GM20431 (cell line): ENCODE measurements around the gene BLOC1S1.

Experiments used
- in situ Hi-C: fragments of 300-500 bp; cut with MseI, MboI; formaldehyde crosslinking; loops from one replicate; pipeline ENCODE4 v1.15.0; 2020; ENCODE audit warnings: low sequenced_read_pairs; ENCODE audit not compliant: unreplicated experiment

The BLOC1S1 gene

DNA sequence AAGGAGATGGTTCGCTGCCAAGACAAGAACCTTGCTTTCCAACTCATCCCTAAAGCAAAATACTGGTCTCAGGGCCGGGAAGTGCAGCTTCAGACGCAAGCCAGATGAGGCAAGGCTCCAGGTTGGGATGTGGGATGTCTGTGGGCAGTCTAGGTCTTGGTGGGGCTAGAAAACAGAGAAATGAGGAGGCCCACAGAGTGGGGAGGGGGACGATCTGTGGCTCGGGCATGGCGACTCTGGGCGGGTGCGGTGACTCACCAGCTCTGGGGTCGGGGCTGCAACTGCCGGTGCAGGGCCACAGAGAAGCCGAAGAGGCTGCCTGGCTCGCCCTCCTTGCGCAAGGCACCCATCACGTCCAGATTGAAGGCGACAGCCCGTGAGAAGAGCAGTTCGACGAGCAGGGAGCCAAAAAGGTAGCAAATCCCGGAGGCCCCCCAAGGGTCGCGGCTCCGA is 8.6 kb upstream of the BLOC1S1 start:
- in situ Hi-C loops: no loop called here

DNA sequence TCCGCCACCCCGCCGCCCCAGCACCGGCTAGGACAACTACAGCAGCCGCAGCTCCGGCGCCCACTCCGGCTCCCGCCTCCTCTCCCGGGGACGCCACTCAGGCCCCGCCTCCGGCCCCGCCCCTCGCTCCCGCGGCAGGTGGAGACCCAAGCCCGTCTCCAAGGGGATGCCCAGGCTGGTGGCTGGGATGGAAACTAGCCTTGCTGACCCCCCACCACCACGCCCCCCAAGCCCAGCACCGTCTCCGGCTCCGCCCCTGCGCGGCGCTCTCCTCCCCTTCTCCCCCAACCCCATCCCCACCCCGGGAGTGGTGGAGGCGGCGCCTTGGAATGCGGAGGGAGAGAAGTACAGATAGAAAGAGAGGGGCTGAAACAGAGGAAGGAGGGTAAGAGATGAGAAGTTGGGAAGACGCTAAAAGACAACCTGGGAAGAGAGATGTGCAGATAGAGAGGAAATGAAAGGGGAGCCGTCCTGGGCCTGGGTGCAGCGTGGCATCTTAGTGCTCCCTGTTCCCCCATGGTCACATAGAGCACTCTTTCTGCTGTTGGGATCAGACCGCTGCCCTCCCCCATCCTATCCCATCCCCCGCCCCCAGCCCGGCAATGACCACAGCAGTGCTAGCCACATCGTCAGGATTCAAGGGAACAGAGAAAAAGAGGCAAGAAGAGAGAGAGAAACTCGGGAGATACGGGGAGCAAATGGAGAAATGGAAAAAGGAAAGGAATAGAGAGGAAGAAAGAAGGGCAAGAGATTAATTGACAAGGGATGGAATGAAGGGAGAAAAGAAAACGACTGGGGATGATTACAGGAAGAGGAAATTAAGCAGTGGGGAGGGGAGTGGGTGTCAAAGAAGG is 7.8 kb upstream of the BLOC1S1 start, which contains the start of gene ITGA7:
Gene ITGA7, minus strand, starts transcription at position 64 of the 854 bp plus-strand sequence. CDS start 222 bp downstream, outside the sequence.
- in situ Hi-C loops: no loop called here

DNA sequence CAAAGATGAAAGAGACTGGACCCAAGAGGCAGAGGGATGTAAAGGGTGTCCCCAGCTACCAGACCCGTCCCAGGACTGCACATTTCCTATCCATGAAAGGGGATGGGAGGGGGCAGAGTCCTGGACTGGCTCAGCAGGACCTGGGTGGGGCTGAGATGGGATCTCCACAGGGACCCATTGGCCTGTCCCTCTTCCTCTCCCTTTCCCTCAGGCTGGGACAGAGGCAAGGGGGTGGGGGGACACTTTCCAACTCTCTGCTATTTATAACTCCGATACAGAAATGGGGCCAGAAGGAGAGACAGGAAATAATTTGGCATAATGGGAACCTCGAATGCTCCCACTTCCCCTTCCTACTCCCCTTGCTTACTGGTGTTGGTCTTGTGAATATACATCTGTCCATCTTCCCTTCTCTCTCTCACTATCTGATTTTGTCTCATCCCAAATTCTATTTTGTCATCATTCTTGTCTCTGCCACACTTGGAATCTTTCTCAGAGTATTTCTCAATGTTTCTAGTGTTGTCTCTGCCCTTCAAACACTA is 7.1 kb upstream of the BLOC1S1 start:
- in situ Hi-C loops: no loop called here

DNA sequence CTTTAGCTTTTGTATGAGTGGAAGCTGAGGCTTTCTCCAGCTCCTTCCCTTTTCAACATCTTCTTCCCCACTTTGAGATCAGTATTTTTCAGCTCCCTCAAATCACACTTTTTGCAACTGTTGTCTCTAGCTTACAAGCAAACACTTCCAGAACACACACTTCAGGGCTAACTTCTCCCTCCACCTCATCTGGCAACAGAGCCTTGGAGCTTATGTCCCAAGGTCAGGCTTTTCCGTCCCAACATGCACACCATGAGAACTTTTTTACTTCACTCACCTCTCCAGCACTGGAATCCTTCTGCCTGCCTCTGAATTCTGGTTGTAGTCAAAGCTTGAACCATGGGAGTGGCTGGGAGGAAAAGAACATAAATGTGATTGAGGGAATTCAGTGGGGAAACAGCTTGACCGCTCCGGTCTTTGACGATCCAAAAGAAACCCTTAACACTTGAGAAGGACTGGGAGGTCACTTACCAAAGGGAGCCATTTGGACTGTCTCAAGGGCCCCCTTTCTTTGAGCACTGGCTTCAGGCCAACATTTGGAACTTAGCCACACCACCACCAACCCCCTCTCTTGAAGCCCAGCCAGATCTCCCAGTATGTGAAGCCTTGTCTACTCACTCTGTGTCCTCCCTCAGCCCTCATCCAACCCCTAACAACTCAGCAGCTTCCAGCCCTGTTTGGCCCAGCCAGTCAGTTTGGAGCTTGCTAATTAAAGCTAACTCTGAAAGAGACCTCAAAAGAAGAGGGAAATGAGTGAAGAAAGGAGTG is 3.9 kb upstream of the BLOC1S1 start:
- in situ Hi-C loops: no loop called here

DNA sequence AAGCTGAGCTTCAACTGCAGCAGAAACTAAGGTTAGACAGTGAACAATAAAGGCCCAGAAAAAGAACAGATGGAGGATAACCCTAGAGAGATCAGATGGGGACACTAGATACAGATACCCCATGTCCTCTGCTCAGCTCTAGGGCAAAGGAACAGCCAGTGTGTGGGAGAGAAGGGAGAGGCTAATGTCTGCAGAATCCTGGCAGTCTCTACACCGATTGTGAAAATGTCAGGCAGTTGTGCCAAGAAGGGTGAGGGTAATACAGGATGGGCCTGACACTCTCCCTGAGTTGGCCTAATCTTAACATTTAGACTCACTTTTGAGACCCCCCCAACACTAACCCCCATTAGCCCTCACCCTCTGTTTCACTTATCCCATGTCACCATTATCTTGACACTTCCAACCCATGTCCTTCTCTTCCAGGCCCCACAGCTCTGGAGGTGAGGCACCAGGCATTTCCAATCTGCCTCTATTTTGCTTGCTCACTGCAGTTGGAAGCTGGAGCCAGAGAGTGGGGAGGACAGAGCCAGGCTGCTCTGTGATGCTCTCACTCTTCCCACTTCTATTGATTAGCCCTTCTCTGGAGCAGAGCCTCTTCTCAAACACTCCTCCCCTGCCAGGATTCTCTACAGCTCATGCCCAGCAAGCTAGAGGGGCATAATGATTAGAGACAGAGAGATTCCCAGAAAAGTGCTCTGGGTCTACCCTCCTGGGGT is 3.0 kb upstream of the BLOC1S1 start:
- in situ Hi-C loops: no loop called here

DNA sequence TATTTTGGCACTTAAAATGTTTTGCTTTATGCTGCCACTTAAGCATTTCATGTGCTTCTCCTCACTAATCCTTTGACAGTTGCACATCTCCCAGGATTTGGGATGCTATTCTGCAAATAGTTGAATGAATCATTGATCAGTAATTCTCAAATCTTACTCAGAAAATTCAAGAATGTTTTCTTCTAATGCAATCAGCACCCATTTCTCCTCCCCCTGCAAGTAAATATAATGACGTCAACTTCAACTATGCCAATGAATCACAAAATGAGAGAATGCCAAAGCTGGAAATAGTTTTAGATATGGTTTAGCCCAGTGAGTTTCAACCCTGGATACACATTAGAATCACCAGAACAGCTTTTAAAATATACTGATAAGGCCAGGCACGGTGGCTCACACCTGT is 2.1 kb upstream of the BLOC1S1 start:
- in situ Hi-C loops: no loop called here

DNA sequence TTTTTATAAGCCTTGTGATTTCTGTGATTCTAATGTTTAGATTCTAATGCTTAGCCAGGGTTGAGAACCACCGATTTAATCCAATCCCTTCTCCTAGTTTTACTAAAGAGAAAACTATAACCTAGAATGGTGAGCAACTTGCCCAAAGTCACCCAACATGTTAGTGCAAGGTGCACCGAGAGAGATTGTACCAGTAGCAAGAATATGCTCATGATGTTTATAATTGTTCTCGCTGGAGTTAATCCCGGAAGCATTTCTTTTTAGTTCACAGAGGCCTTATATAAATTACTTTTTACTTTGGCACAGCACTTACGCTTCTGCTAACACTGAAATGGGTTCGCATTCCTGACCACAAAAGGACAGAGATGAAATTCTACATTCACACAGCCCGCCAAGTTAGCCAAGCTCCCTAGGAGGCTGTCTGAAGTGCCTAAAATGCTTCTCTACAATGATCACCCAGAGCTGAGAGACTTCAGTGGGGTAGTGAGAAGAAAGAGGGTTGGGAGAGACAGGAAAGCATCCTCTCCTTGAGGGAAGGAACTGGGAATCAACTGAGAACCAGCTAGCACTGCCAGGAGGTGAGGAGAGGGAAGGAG is 579 bp upstream of the BLOC1S1 start:
- in situ Hi-C loops: no loop called here

DNA sequence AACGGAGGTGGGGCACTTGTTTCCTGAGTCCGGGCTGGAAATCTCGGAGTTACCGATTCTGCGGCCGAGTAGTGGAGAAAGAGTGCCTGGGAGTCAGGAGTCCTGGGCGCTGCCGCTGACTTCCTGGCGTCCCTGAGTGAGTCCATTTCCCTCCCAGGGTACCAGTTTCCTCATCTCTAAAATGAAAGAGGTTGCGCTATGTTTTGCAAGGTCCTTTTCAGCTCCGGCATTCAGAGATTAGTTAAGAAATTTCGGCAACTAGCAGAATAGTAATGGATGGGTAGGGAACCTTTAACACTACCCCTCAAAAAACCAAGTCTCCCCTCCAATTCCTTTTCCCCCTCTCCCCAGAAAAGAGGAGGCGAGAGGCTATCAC is 724 bp downstream of the BLOC1S1 start:
- in situ Hi-C loops: no loop called here

DNA sequence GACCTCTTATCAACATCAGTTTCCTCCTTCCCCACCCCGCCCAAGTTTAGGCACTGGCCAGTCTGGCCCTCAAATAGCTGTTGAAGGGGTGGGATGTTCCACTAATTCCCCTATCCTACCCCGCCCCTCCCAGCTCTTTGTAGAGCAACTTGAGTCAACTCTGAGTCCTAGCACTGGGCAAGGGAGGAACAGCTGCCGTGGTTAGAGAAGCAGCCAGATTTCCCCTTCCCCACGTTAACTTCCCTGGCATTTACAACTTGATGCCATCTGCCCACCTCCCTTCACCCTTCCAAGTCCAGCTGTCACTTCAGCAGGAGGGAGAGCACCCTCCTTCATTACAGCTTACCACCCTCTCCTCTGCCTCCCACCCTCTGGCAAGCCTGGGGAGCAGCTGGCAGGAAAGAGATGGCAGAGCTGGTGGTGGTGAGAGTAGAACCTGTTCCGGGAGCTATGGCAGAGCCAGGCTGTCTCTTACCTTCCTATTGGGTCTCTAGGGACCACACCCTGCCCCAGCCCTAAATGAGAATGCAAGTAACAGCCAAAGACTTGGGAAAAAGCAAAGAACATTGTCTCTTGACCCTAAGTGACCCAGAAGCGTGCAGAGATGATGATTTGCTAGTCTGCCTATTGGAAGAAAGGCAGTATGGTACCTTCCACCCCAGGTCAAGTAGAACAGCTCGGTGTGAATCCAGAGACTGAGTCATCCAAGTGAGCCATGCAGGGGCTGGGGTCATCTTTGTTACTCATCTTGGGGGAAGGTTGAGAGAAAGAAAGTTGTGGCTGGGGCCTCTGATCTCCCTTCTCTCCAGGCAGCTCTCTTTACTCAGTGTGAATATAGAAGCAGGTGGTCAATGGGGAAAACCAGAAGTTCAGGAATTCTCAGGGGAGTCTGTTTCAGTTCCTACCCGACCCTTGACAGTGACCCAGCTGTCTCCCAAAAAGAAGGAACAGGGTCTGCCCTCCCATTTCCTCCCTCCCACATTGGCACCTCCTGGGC is 1.5 kb downstream of the BLOC1S1 start:
- in situ Hi-C loops: no loop called here

DNA sequence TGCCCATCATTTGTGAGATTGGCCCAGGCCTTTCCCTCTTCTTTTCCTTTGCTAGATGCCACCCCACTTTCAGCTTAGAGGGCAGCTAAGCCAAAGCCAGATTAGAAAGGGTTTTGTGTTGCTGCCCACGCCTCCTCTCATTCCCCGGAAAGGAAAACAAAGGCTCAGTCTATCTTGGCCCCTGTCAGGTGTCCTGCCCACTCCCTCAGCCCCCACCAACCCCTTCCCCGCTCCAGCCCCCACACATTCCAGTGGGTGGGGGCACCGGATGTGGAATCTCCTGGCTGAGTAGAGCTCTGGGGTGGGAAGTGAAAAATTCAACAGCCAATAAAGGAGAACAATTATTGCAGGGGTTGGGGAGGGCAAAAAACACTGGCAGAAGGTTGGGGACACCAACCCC is 2.2 kb downstream of the BLOC1S1 start:
- in situ Hi-C loops: no loop called here

DNA sequence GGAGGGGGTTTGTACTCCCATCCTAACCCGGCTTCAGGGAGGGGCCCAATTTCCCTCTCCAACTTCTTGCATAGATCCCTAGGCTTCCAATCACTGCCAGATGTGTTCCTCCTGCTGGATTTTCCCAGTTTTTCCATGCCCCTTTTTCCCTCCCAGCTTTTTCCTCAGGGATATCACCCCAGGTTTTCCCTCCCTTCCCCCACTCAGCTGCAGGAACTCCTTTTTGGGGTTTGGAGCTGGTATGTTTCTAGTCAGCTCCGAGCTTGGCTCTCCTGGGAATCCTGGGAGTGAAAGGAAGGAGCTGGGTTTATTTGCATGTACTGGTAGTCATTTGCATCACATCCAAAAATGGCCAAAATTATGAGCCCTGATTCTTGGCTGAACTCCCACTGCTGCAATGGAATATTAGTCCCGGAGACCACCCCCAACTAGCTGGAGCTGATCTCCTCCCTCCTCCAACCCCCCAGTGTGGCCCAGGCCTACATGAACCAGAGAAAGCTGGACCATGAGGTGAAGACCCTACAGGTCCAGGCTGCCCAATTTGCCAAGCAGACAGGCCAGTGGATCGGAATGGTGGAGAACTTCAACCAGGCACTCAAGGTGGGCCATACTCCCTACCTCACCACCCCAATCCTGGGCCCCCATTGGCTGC is 2.9 kb downstream of the BLOC1S1 start:
- in situ Hi-C loops: no loop called here

DNA sequence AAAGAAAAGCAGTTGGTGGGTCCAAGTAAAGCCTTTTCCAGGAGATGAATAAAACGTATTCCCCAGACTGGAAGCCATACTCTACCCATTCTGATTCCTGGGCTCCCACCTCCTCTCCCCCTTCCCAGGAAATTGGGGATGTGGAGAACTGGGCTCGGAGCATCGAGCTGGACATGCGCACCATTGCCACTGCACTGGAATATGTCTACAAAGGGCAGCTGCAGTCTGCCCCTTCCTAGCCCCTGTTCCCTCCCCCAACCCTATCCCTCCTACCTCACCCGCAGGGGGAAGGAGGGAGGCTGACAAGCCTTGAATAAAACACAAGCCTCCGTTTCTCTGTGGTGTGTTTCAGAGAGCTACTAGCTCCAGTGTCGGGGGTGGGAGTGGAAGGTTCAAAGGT is 3.5 kb downstream of the BLOC1S1 start:
- in situ Hi-C loops: no loop called here

DNA sequence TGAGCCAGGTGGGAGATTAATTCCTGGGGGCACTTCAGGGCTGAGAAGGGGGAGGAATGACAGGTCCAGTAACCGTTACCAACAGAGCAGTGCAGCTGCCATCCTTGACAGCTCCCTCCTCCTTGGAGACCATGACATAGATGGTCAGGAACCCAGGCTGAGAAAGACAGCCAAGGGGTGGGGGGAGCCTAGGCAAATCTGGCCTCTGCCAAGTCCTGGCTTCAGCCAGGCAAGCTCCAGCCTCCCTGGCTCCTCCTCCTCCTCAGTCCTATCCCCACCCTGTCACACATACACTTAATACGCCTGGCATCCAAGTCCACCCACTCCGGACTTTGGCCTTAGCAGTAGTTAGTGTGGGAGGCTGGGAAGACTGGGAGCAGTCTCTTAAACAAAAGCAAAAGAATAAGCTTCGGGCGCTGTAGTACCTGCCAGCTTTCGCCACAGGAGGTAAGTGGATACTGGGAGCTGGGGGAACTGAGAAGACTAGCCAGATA is 4.3 kb downstream of the BLOC1S1 start, which contains the start of gene RDH5:
Gene RDH5, plus strand, starts transcription at position 323 of the 494 bp plus-strand sequence. CDS start 792 bp downstream, outside the sequence.
- in situ Hi-C loops: no loop called here

DNA sequence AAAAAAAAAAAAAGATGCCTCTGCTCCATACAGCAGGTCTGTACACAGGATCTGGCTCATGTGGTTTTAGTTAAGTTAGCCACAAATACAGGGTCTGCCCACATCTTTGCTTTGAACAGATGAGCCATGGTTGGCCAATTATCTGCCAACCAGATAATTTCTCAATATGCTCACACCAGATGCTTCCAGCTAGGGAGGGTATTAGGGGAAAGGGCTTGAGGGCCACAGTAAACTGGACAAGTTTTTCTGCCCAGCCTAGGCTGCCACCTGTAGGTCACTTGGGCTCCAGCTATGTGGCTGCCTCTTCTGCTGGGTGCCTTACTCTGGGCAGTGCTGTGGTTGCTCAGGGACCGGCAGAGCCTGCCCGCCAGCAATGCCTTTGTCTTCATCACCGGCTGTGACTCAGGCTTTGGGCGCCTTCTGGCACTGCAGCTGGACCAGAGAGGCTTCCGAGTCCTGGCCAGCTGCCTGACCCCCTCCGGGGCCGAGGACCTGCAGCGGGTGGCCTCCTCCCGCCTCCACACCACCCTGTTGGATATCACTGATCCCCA is 5.1 kb downstream of the BLOC1S1 start:
- in situ Hi-C loops: no loop called here

DNA sequence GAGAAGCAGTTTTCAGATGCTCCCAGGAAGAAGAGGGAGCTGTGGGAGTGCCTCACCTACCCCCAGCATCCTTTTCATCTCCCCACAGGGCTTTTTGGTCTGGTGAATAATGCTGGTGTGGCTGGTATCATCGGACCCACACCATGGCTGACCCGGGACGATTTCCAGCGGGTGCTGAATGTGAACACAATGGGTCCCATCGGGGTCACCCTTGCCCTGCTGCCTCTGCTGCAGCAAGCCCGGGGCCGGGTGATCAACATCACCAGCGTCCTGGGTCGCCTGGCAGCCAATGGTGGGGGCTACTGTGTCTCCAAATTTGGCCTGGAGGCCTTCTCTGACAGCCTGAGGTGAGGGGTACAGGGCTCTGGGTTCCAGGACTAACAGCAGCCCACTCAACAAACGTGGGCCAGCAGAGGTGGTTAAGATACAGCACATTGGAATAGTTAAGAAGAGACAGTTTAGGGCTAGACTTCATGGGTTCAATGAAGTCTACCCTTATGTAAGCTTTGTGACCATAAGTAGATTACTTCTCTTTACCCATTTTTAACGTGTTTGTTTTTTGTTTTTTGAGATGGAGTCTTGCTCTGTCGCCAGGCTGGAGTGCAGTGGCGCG is 5.9 kb downstream of the BLOC1S1 start:
- in situ Hi-C loops: no loop called here

DNA sequence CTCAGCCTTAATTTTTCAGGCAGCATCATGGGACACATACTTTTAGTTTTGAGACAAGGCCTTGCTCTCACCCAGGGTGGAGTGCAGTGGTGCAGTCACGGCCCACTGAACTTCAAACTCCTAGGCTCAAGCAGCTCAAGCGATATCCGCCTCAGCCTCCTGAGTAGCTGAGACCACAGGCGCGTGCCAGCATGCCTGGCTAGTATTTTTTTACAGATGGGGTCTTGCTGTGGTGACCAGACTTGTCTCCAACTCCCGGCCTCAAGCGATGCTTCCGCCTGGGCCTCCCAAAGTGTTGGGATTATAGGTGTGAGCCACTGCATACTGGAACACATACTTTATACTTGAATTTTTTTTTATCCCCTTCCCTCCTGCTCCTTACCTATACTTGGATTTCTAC is 7.1 kb downstream of the BLOC1S1 start:
- in situ Hi-C loops: no loop called here

DNA sequence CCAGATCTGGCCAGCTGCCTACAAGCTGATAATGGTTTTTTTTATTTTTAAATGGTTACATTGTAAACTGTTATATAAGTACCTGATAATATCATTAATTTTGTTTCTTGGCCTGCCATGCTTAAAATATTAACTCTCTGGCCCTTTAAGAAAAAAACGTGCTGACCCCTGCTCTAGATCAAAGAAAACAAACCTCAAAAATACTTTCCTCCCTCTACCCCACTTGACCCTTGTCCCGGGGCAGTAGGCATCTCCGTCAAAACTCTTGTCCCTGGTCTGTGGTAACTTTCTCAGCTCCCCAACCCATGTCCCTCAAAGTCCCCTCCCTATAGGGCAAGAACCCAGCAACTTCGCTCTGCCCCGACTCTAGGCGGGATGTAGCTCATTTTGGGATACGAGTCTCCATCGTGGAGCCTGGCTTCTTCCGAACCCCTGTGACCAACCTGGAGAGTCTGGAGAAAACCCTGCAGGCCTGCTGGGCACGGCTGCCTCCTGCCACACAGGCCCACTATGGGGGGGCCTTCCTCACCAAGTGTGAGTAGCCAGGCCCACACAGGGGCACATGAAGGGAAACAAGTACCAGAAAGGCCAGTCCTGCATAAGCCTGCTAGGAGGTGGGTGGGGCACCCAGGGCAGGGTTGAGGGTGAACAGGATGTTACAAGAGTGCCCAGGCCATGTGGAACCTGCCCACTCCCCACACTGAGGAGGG is 7.8 kb downstream of the BLOC1S1 start:
- in situ Hi-C loops: no loop called here
